ENCODE results near the gene YDJC. TPM values are rescaled to one million over a fixed set of nuclear protein-coding genes. Genes with fewer than 3 reads are reported as not detected.
A peak's percentile ranks its signal among the peaks of the same experiment; 100 is the strongest.
"Not testable (repeated sequence)": the region's sequence is repeated elsewhere in the genome, so short reads cannot be mapped to it uniquely, and the experiment has no call there.

The YDJC gene
- total and polyA plus RNA-seq, 8 donors, result 11.2 to 25.1 (median 14.4) TPM

- FAIRE-seq (no peak), ATAC-seq (no peak), DNase-seq (peak in 1 of 6 donors; percentile 72)
- H3K27me3 ChIP-seq, result no peaks in the 10 kb centered on the region
- WGBS, 2 donors, result 75 to 83% methylated on average over 7 of the region's 7 CpGs
- no peak for TF ChIP-seq CTCF (IDR thresholded peaks at IDR 0.05)
- H3K9me3 ChIP-seq, result no peaks in the 10 kb centered on the region
- no peak overlapping the region for H3K27ac ChIP-seq
- peaks cover 5 to 21% (median 5%) of the 10 kb centered on the region in 3 donors for H3K4me1 ChIP-seq
- intact Hi-C loops (cut with DNase I), result loop anchor here in 1 of 3 donors (10.0 kb wide), 1 partner anchor 59 kb away; the partner anchor contains the start of gene UBE2L3
- no peak overlapping the region for H3K4me3 ChIP-seq
- no peaks in the 10 kb centered on the region for H3K36me3 ChIP-seq
These were observed 6.2 kb downstream of the YDJC start for GRCh38 chr22:21623648-21623970.

GRCh38 chr22:21622919-21623647 lies 6.7 kb downstream of the YDJC start:
- FAIRE-seq (no peak), ATAC-seq (no peak)
- H3K27ac ChIP-seq, result no peak overlapping the region

GRCh38 chr22:21622011-21622918 lies 7.6 kb downstream of the YDJC start:
- Histone ChIP-seq H3K9me3 (no peaks in the 10 kb centered on the region), H3K36me3 (no peaks in the 10 kb centered on the region), H3K4me3 (no peak overlapping the region), H3K27ac (no peak overlapping the region), H3K4me1 (peaks cover 0 to 14% (median 0%) of the 10 kb centered on the region in 3 donors), H3K27me3 (no peaks in the 10 kb centered on the region)
- no peak for DNase-seq
- intact Hi-C loops (cut with DNase I), result loop anchor here in 1 of 3 donors (10.0 kb wide), 1 partner anchor 57 kb away; the partner anchor contains the start of gene UBE2L3
- FAIRE-seq, result no peak
- no peak for TF ChIP-seq CTCF (IDR thresholded peaks at IDR 0.05)
- WGBS, 2 donors, result 81 to 84% methylated on average over 17 of the region's 17 CpGs
- ATAC-seq, result peak in 1 of 4 donors; percentile 49

More at GRCh38 chr22:21622919-21623647, 6.7 kb downstream of the YDJC start:
- H3K9me3 ChIP-seq, result no peaks in the 10 kb centered on the region
- WGBS, 2 donors, result 74 to 78% methylated on average over 23 of the region's 23 CpGs
- H3K4me1 ChIP-seq, result peaks cover 0 to 16% (median under 1%) of the 10 kb centered on the region in 3 donors
- no peaks in the 10 kb centered on the region for H3K36me3 ChIP-seq
- DNase-seq, result no peak
- TF ChIP-seq CTCF (IDR thresholded peaks at IDR 0.05), result no peak
- no peaks in the 10 kb centered on the region for H3K27me3 ChIP-seq
- intact Hi-C loops (cut with DNase I), result loop anchor here in 1 of 3 donors (10.0 kb wide), 1 partner anchor 58 kb away; the partner anchor contains the start of gene UBE2L3
- no peak overlapping the region for H3K4me3 ChIP-seq

- no peak for TF ChIP-seq CTCF (IDR thresholded peaks at IDR 0.05)
- intact Hi-C loops (cut with DNase I), result loop anchor here in 1 of 3 donors (10.0 kb wide), 1 partner anchor 56 kb away; the partner anchor contains the start of gene UBE2L3
- Histone ChIP-seq H3K4me1 (peaks cover 0 to 17% (median 0%) of the 10 kb centered on the region in 3 donors), H3K4me3 (no peak overlapping the region), H3K9me3 (no peaks in the 10 kb centered on the region), H3K27ac (no peak overlapping the region), H3K27me3 (no peaks in the 10 kb centered on the region), H3K36me3 (no peaks in the 10 kb centered on the region)
- no peak for FAIRE-seq
- 79 to 83% methylated on average over 3 of the region's 3 CpGs for WGBS, 2 donors
- no peak for DNase-seq
- no peak for ATAC-seq
These were observed 8.8 kb downstream of the YDJC start for GRCh38 chr22:21621025-21621424.

GRCh38 chr22:21617337-21617736 lies 12.5 kb downstream of the YDJC start:
- 95 to 96% methylated on average over 6 of the region's 6 CpGs for WGBS, 2 donors
- H3K36me3 ChIP-seq; H3K27me3 ChIP-seq; H3K4me3 ChIP-seq; H3K9me3 ChIP-seq; DNase-seq; FAIRE-seq; intact Hi-C loops (cut with DNase I); ATAC-seq; H3K27ac ChIP-seq: not testable (repeated sequence)
- H3K4me1 ChIP-seq, result peaks cover 0 to 24% (median 5%) of the 10 kb centered on the region in 3 donors
